T-helper 2 cell (primary cell): ENCODE results near the gene TUSC2.

Experiments used
- DNase-seq, 5 experiments: peaks; one replicate each; pipeline versions ENCODE4 v3.0.0 to v3.0.0-alpha.2; 2012 to 2022
- total RNA-seq, 2 donors: gene quantifications; one replicate each; lab custom pipeline; 2026; lab: John Stamatoyannopoulos, UW

Gene TUSC2
- total RNA-seq = 12.2 to 16.2 reads per million in 2 donors

GRCh38 chr3:50327943-50328691 lies at the start of gene TUSC2:
Gene TUSC2, minus strand, starts transcription at chr3:50328223. Its CDS starts 124 bp downstream, at chr3:50328099.
- DNase-seq = peak; percentile 88 to 96 (median 92)

GRCh38 chr3:50375258-50375931 lies 47.4 kb upstream of the TUSC2 start:
- no peak for DNase-seq

- DNase-seq = no peak
Observed at GRCh38 chr3:50374363-50375257, 46.6 kb upstream of the TUSC2 start.

- no peak for DNase-seq
Observed at GRCh38 chr3:50373146-50374051, 45.4 kb upstream of the TUSC2 start.

- no peak for DNase-seq
Observed at GRCh38 chr3:50372349-50372748, 44.3 kb upstream of the TUSC2 start.

- peak in 1 of 5 experiments; percentile 50 for DNase-seq
Observed at GRCh38 chr3:50371133-50371685, 43.2 kb upstream of the TUSC2 start.

- DNase-seq = no peak
Observed at GRCh38 chr3:50370594-50370993, 42.6 kb upstream of the TUSC2 start.

GRCh38 chr3:50369012-50369670 lies 41.1 kb upstream of the TUSC2 start:
- DNase-seq = no peak

GRCh38 chr3:50365842-50366220 lies 37.8 kb upstream of the TUSC2 start:
- no peak for DNase-seq

GRCh38 chr3:50365080-50365841 lies 37.2 kb upstream of the TUSC2 start:
- peak; percentile 90 to 95 (median 92) for DNase-seq

- no peak for DNase-seq
Observed at GRCh38 chr3:50364573-50365079, 36.6 kb upstream of the TUSC2 start.

GRCh38 chr3:50359760-50360110 lies 31.7 kb upstream of the TUSC2 start:
- no peak for DNase-seq

- DNase-seq = peak; percentile 79 to 99 (median 94)
Observed at GRCh38 chr3:50358911-50359759, 31.1 kb upstream of the TUSC2 start, which contains the start of gene TMEM115. Gene TMEM115, minus strand, starts transcription at chr3:50359521. Its CDS starts 458 bp downstream, at chr3:50359063.

- DNase-seq = no peak
Observed at GRCh38 chr3:50358355-50358910, 30.4 kb upstream of the TUSC2 start.

- DNase-seq = no peak
Observed at GRCh38 chr3:50357481-50357880, 29.5 kb upstream of the TUSC2 start.

GRCh38 chr3:50356553-50356952 lies 28.5 kb upstream of the TUSC2 start:
- no peak for DNase-seq

- no peak for DNase-seq
Observed at GRCh38 chr3:50355829-50356552, 28.0 kb upstream of the TUSC2 start.

GRCh38 chr3:50354850-50355249 lies 26.8 kb upstream of the TUSC2 start:
- no peak for DNase-seq
